SK-N-SH treated with all-trans-retinoic acid at 6 μM for 48 hours (cell line): ENCODE results near the gene ORC6.

Experiments used
- ATAC-seq: fragments of 200-7000 bp; cut with Tn5 transposase; 3 replicates; pipeline ENCODE4 v1.9.1; 2020; ENCODE audit warnings: mild to moderate bottlenecking, moderate library complexity
- ARNTL ChIP-seq: fragments of 450-650 bp; formaldehyde crosslinking; IDR thresholded peaks from 2 replicates; pipeline ENCODE4 v1.5.0; 2020; ENCODE audit warnings: low read depth, mild to moderate bottlenecking, moderate library complexity, borderline replicate concordance
- BACH2 ChIP-seq: fragments of 250-450 bp; sonication (Bioruptor Pico); IDR thresholded peaks from 2 replicates; pipeline ENCODE4 v1.9.0; 2021; ENCODE audit warnings: mild to moderate bottlenecking, borderline replicate concordance
- CREB5 ChIP-seq: fragments of 250-450 bp; sonication (Bioruptor Pico); IDR thresholded peaks from 2 replicates; pipeline ENCODE4 v1.5.1; 2020; ENCODE audit warnings: low read depth, mild to moderate bottlenecking, moderate library complexity
- CSDC2 ChIP-seq: fragments of 250-450 bp; sonication (Bioruptor Pico); IDR thresholded peaks from 2 replicates; pipeline ENCODE4 v1.5.0; 2020; ENCODE audit warnings: mild to moderate bottlenecking, moderate library complexity
- ESRRG ChIP-seq: fragments of 250-450 bp; sonication (Bioruptor Pico); IDR thresholded peaks from 2 replicates; pipeline ENCODE4 v1.6.1; 2021; ENCODE audit warnings: mild to moderate bottlenecking
- GLIS3 ChIP-seq: fragments of 250-450 bp; sonication (Bioruptor Pico); IDR thresholded peaks from 2 replicates; pipeline ENCODE4 v1.5.0; 2020; ENCODE audit warnings: mild to moderate bottlenecking, moderate library complexity
- ISL1 ChIP-seq: fragments of 250-450 bp; sonication (Bioruptor Pico); IDR thresholded peaks from 2 replicates; pipeline ENCODE4 v2.1.2; 2022; ENCODE audit warnings: mild to moderate bottlenecking, moderate library complexity
- OSR1 ChIP-seq: fragments of 250-450 bp; sonication (Bioruptor Pico); IDR thresholded peaks from 2 replicates; pipeline ENCODE4 v1.8.0; 2022; ENCODE audit warnings: moderate library complexity, mild to moderate bottlenecking, inconsistent platforms
- RARB ChIP-seq: fragments of 250-450 bp; sonication (Bioruptor Pico); IDR thresholded peaks from 2 replicates; pipeline ENCODE4 v1.8.0; 2021; ENCODE audit warnings: mild to moderate bottlenecking, moderate library complexity
- SNAI2 ChIP-seq: fragments of 250-450 bp; sonication (Bioruptor Pico); IDR thresholded peaks from 2 replicates; pipeline ENCODE4 v1.5.0; 2020; ENCODE audit warnings: mild to moderate bottlenecking, moderate library complexity
- TCF4 ChIP-seq: fragments of 250-450 bp; sonication (Bioruptor Pico); IDR thresholded peaks from 2 replicates; pipeline ENCODE4 v1.8.0; 2021; ENCODE audit warnings: mild to moderate bottlenecking, moderate library complexity, borderline replicate concordance
- TOX ChIP-seq: fragments of 250-450 bp; sonication (Bioruptor Pico); IDR thresholded peaks from 2 replicates; pipeline ENCODE4 v1.8.0; 2021; ENCODE audit warnings: mild to moderate bottlenecking, moderate library complexity, borderline replicate concordance
- TSHZ2 ChIP-seq: fragments of 250-450 bp; sonication (Bioruptor Pico); IDR thresholded peaks from 2 replicates; pipeline ENCODE4 v1.5.0; 2020; ENCODE audit warnings: mild to moderate bottlenecking, moderate library complexity
- ZC3H10 ChIP-seq: fragments of 250-450 bp; sonication (Bioruptor Pico); IDR thresholded peaks from 2 replicates; pipeline ENCODE4 v1.5.1; 2021; ENCODE audit warnings: mild to moderate bottlenecking, moderate library complexity
- ZFP3 ChIP-seq: fragments of 250-450 bp; sonication (Bioruptor Pico); IDR thresholded peaks from 2 replicates; pipeline ENCODE4 v1.5.0; 2020; ENCODE audit warnings: mild to moderate bottlenecking, moderate library complexity
- ZFP30 ChIP-seq: fragments of 450-650 bp; formaldehyde crosslinking; IDR thresholded peaks from 2 replicates; pipeline ENCODE4 v1.5.0; 2022; ENCODE audit warnings: mild to moderate bottlenecking, moderate library complexity
- ZNF565 ChIP-seq: fragments of 450-650 bp; formaldehyde crosslinking; conservative IDR thresholded peaks from 2 replicates; pipeline ENCODE4 v1.5.0; 2020; ENCODE audit warnings: low read depth, mild to moderate bottlenecking, moderate library complexity
- ZNF70 ChIP-seq: fragments of 450-650 bp; formaldehyde crosslinking; IDR thresholded peaks from 2 replicates; pipeline ENCODE4 v1.5.0; 2020; ENCODE audit warnings: mild to moderate bottlenecking, moderate library complexity
- ZNF8 ChIP-seq: fragments of 450-650 bp; formaldehyde crosslinking; IDR thresholded peaks from 2 replicates; pipeline ENCODE4 v1.5.0; 2020; ENCODE audit warnings: mild to moderate bottlenecking, moderate library complexity
- TF ChIP-seq, protein P1 (sequence below): fragments of 250-450 bp; sonication (Bioruptor Pico); IDR thresholded peaks from 2 replicates; pipeline ENCODE4 v1.8.0; 2021; ENCODE audit warnings: low read depth, mild to moderate bottlenecking, moderate library complexity, borderline replicate concordance
- TF ChIP-seq, protein P2 (sequence below): fragments of 250-450 bp; sonication (Bioruptor Pico); IDR thresholded peaks from 2 replicates; pipeline ENCODE4 v1.5.1; 2021; ENCODE audit warnings: mild to moderate bottlenecking, moderate library complexity
- TF ChIP-seq, protein P3 (sequence below): fragments of 250-450 bp; sonication (Bioruptor Pico); IDR thresholded peaks from 2 replicates; pipeline ENCODE4 v1.8.0; 2020; ENCODE audit warnings: mild to moderate bottlenecking, moderate library complexity, borderline replicate concordance

ORC6 gene

DNA sequence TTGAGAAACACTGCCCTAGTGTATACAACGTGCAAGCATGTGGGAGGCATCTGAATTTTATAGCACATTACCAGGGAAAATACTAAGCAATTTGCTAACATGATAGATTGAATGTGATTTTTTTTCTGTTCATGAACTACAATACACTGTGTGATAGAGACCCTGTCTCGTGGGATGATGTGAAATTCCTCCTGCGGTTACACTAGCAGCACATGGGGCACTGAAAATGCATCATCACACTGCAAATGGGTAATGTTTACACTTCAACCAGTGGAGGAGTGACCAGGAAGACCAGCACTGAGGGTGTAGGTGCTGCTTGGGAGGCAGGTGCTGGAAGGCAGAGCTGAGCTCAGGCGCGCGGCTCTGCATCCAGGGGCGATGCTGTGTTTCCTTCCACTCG lies 28.8 kb downstream of the ORC6 start:
- ATAC-seq, result no peak
- TF ChIP-seq, protein P1, sequence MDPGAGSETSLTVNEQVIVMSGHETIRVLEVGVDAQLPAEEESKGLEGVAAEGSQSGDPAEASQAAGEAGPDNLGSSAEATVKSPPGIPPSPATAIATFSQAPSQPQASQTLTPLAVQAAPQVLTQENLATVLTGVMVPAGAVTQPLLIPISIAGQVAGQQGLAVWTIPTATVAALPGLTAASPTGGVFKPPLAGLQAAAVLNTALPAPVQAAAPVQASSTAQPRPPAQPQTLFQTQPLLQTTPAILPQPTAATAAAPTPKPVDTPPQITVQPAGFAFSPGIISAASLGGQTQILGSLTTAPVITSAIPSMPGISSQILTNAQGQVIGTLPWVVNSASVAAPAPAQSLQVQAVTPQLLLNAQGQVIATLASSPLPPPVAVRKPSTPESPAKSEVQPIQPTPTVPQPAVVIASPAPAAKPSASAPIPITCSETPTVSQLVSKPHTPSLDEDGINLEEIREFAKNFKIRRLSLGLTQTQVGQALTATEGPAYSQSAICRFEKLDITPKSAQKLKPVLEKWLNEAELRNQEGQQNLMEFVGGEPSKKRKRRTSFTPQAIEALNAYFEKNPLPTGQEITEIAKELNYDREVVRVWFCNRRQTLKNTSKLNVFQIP (CRISPR knock-in tag), result no peak
- no peak for TF ChIP-seq CREB5 (CRISPR knock-in tag)
- TF ChIP-seq ZNF565 (CRISPR knock-in tag), result no peak
- TF ChIP-seq TOX, result no peak
- TF ChIP-seq SNAI2 (CRISPR knock-in tag), result no peak
- TF ChIP-seq ESRRG (CRISPR knock-in tag), result no peak
- TF ChIP-seq ISL1 (CRISPR knock-in tag), result no peak
- no peak for TF ChIP-seq ZFP30 (CRISPR knock-in tag)
- no peak for TF ChIP-seq OSR1 (CRISPR knock-in tag)
- TF ChIP-seq, protein P2, sequence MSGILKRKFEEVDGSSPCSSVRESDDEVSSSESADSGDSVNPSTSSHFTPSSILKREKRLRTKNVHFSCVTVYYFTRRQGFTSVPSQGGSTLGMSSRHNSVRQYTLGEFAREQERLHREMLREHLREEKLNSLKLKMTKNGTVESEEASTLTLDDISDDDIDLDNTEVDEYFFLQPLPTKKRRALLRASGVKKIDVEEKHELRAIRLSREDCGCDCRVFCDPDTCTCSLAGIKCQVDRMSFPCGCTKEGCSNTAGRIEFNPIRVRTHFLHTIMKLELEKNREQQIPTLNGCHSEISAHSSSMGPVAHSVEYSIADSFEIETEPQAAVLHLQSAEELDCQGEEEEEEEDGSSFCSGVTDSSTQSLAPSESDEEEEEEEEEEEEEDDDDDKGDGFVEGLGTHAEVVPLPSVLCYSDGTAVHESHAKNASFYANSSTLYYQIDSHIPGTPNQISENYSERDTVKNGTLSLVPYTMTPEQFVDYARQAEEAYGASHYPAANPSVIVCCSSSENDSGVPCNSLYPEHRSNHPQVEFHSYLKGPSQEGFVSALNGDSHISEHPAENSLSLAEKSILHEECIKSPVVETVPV, result no peak
- no peak for TF ChIP-seq ZNF8 (CRISPR knock-in tag)
- TF ChIP-seq RARB (CRISPR knock-in tag), result no peak
- TF ChIP-seq BACH2 (CRISPR knock-in tag), result no peak
- TF ChIP-seq ARNTL (CRISPR knock-in tag), result no peak
- no peak for TF ChIP-seq ZFP3 (CRISPR knock-in tag)
- TF ChIP-seq GLIS3 (CRISPR knock-in tag), result no peak
- no peak for TF ChIP-seq CSDC2 (CRISPR knock-in tag)
- TF ChIP-seq, all 23 proteins: peak for 0

GRCh38 chr16:46719528-46719927 lies 30.1 kb downstream of the ORC6 start:
- ATAC-seq, result no peak
- no peak for TF ChIP-seq ISL1 (CRISPR knock-in tag)
- no peak for TF ChIP-seq ZFP30 (CRISPR knock-in tag)
- no peak for TF ChIP-seq TCF4 (CRISPR knock-in tag)
- TF ChIP-seq ZC3H10 (CRISPR knock-in tag), result no peak
- no peak for TF ChIP-seq ARNTL (CRISPR knock-in tag)
- TF ChIP-seq TSHZ2 (CRISPR knock-in tag), result no peak
- TF ChIP-seq, protein P3, sequence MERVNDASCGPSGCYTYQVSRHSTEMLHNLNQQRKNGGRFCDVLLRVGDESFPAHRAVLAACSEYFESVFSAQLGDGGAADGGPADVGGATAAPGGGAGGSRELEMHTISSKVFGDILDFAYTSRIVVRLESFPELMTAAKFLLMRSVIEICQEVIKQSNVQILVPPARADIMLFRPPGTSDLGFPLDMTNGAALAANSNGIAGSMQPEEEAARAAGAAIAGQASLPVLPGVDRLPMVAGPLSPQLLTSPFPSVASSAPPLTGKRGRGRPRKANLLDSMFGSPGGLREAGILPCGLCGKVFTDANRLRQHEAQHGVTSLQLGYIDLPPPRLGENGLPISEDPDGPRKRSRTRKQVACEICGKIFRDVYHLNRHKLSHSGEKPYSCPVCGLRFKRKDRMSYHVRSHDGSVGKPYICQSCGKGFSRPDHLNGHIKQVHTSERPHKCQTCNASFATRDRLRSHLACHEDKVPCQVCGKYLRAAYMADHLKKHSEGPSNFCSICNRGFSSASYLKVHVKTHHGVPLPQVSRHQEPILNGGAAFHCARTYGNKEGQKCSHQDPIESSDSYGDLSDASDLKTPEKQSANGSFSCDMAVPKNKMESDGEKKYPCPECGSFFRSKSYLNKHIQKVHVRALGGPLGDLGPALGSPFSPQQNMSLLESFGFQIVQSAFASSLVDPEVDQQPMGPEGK (CRISPR knock-in tag), result no peak
- TF ChIP-seq BACH2 (CRISPR knock-in tag), result no peak
- TF ChIP-seq CREB5 (CRISPR knock-in tag), result no peak
- no peak for TF ChIP-seq ZNF70 (CRISPR knock-in tag)
- no peak for TF ChIP-seq ZFP3 (CRISPR knock-in tag)
- TF ChIP-seq SNAI2 (CRISPR knock-in tag), result no peak
- TF ChIP-seq TOX, result no peak
- TF ChIP-seq, protein P1 (CRISPR knock-in tag), result no peak
- TF ChIP-seq, protein P2, result no peak
